Mucosa of gallbladder (tissue), 1 donor: ENCODE results near the gene KIAA1191. TPM values are rescaled to one million over a fixed set of nuclear protein-coding genes. Genes with fewer than 3 reads are reported as not detected.
"Not testable (repeated sequence)": the region's sequence is repeated elsewhere in the genome, so short reads cannot be mapped to it uniquely, and the experiment has no call there.

Experiments
- DNase-seq: peaks from one replicate; pipeline ENCODE4 v3.0.0-alpha.2; 2020; ENCODE audit warnings: low spot score
- total RNA-seq: library from RNA; stranded (reverse); gene quantifications from one replicate; pipeline ENCODE4 v1.2.1, GENCODE V29; 2021
- donor health status: DM: no; HTN: no; CAD: no.

The KIAA1191 gene, protein sequence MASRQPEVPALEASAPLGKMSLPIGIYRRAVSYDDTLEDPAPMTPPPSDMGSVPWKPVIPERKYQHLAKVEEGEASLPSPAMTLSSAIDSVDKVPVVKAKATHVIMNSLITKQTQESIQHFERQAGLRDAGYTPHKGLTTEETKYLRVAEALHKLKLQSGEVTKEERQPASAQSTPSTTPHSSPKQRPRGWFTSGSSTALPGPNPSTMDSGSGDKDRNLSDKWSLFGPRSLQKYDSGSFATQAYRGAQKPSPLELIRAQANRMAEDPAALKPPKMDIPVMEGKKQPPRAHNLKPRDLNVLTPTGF
- 113 TPM for total RNA-seq

GRCh38 chr5:176361437-176362232, at the start of gene KIAA1191:
Gene KIAA1191 (minus strand): TSS chr5:176361764. CDS start chr5:176359508, 2,256 bp downstream.
- peak; percentile 97 for DNase-seq

GRCh38 chr5:176410486-176411180, 49.1 kb upstream of the KIAA1191 start:
- DNase-seq, result no peak

DNA sequence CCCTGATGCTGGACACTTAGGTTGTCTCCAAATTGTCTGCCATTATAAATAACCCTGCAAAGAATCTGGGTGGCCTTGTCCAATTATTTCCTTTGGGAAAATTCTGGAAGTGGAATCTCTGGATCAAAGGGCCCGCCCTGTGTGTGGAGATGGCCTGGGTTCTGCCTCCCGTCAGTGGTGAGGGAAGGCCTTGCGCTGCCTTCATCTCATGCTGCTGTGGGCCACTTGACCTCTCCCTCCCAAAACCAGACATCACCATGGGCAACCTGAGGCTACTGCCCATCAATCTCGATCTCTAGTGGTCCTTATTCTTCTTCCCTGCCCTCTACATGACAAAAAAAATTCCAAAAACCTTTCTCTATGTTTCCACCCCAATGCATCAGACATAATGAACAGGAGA, 48.2 kb upstream of the KIAA1191 start:
- no peak for DNase-seq

DNA sequence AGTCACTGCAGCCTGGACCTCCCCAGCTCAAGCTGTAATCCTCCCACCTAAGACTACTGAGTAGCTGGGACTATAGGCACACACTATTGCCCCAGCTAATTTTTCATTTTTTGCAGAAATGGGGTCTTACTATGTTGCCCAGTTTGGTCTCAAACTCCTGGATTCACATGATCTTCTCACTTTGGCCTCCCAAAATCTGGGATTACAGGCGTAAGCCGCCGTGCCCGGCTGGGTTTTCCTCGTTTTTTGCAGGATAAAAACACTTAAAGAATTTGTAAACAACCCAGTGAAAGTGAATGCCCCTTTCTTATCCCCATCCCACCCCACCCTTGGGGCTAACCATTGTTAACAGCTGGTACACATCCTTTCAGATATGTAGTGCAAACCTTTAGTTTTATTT, 47.0 kb upstream of the KIAA1191 start:
- DNase-seq, result no peak

- DNase-seq, result not testable (repeated sequence)
Observed at GRCh38 chr5:176408252-176408573, 46.6 kb upstream of the KIAA1191 start.

- no peak for DNase-seq
Observed at GRCh38 chr5:176407456-176408251, 46.1 kb upstream of the KIAA1191 start.

DNA sequence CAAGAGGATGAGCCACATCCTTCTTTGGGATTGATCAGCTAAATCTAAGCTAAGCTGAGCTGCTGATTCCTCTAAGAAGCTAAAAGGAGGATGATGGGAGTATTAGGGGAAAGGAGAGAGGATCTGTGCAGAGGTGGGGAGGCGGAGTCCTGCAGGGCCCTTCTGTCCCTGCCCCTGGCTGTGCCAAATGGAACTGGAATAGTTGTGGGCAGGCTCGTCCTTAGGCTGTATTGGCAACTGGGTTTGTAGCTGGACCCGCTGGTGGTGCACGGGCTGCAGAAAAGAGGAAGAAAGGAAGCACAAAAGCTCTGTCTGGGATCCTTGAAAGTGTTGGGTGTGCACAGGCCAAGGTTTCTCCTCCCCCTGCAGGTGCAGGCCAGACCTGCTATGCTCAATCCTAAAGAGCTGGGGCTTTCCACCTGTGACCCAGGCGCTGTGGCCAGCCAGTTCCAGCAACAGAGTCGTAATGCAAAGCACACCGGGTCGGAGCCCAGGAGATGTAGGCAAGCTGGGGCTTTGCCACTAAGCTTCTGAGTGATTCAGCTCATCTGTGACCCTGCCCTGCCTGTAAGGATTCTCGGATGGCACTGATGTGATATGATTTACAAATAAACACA, 45.0 kb upstream of the KIAA1191 start:
- no peak for DNase-seq

DNA sequence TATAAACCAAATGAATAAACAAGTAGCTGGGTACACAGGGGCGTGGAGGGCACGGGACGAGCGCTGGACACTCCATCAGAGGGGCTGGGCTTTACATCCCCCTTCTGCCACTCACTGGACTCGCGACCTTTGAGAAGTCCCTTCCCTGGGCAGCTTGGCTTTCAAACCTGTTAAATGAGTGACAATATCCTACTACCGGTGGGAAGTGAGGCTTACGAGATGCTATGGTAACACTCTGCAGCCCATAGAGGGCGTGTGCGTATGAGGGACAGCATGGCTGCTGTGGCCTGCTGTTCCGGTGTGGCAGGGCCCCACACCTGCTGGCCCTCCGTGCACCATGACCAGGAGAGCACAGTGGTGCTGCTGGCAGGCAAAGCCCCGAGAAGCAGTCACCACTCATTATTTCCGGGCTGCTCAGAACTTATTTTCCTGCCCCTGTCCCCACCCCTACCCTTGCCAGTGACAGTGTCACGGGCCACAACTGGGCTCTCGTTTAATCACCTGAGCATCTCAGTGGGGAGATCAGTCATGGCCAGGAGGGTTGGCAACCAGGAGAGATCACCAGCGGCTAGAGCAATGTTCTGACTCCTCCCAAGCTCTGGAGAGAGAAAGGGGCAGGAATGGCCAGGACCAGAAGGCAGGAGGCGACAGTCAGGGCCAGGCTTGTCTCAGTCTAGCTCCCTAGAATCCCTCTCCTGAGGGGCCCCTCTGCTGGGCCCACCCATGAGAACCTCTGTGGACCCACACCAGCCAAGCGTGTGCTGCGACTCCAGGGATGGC, 44.3 kb upstream of the KIAA1191 start:
- DNase-seq, result no peak

- DNase-seq, result no peak
Observed at GRCh38 chr5:176401281-176402205, 40.0 kb upstream of the KIAA1191 start.

DNA sequence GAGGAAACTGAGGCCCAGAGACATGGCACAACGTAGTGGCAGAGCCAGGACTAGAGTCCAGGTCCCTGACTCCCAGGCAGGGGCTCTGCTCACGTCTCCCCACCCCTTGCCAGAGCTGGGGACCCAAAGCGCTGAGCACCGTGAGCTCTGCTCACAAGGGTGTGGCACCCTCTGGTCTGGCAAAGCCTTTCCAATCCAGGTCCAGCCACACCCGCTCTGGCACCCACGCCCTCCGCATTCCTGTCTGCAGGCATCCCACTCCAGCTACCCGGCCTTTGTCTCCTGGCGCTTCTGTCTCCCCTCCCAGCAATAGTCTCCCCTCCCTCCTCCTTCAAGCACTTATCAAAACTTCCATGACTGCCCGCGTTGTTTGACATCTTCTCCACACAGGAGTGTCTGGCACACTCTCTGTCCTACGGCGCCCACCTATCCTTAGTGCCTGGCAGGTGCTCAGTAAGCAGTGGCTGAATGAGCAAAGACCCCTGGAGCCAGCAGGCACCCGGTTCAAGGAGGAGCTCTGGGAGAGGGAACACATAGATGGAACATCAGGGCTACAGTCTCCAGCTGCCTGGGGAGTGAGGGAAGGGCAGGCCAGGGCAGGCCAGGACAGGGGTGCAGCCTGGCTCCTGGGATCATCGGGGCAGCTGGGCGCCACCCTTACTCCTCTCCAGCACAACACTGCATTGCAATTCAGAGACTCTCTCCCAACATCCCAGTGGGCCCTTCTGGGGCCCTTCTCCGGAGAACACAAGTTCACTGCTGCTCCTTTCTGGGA, 39.0 kb upstream of the KIAA1191 start:
- DNase-seq, result peak; percentile 56

DNA sequence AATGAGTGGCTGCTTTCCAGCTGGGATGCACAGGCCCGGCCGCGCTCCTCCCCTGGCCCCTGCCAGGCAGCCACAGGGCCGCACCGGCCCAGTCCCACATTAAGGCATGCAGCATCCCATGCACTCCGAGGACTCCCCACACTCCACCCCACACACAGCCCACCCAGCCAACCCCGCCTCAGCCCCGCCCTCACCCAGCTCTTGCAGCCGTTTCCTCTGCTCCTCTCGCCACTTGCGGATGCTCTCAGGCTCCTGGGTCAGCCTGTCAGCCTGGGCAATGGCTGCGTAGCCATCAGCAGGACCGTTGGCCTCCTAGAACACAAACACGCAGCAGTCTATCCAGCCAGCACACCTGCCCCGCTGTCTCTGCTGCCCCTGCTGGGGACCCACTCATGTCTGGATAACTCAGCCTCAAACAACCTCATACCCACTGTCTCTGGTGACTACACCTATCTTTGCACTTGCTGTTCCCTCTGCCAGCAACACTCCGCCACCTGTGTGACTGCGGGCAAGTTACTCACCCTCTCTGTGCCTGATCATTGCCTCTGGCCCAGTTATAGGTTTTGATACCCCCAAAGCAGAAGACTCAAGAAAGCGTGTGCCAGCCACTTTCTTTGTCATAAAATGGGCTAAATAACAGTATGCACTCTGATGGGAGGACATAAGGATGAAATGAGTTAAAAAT, 36.3 kb upstream of the KIAA1191 start:
- no peak for DNase-seq

GRCh38 chr5:176396330-176396729, 34.8 kb upstream of the KIAA1191 start:
- DNase-seq, result no peak

DNA sequence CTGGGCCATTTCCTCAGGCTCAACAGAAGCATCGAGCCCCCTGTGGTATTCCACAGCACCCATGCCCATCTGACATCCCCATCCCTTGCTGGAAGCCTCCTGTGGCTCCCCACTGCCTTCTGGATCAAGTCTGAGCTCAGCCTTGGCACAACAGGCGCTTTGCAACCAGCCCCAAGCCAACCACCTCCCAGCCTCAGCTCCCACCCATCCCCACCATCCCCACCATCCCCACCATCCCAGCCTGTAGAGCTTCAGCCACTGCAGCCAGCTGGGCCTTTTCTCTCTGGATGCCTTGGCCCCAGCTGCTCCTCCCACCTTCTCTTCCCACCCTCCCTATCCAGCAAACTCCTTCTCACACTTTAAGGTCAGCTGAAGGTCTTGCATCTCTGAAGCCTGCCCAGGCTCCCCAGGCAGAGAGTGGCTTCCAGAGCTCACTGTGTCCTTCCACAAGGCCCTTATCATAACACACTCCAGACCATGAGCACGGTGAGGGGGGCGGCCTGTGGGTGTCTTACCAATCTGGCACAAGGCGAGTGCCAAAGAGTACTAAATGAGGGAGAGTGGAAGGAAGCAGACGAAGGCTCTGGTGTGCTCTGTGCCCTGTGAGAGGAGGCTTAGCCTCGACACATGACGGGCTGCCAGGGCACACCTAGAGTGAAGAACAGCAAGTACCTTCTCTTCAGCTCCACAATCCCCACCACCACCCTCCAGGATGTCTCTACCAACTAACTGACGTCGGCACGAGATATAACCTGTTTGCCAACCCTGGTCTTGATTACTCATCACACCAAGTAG, 33.5 kb upstream of the KIAA1191 start:
- no peak for DNase-seq

DNA sequence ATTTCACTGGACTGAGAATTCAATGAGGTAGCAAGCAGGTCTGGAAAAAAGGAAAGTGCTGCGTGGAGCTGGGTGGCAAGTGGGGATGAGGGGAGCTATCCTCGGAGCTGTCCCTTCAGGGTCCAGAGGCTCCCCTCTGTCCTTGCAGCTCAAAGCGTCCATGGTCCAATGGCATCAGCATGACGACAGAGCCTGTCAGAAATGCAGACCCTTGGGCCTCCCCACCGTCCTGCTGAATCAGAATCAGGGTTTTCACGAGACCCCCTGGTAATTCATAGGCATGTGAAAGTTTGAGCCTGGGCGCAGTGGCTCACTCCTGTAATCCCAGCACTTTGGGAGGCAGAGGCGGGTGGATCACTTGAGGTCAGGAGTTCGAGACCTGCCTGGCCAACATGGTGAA, 32.5 kb upstream of the KIAA1191 start:
- DNase-seq, result no peak

DNA sequence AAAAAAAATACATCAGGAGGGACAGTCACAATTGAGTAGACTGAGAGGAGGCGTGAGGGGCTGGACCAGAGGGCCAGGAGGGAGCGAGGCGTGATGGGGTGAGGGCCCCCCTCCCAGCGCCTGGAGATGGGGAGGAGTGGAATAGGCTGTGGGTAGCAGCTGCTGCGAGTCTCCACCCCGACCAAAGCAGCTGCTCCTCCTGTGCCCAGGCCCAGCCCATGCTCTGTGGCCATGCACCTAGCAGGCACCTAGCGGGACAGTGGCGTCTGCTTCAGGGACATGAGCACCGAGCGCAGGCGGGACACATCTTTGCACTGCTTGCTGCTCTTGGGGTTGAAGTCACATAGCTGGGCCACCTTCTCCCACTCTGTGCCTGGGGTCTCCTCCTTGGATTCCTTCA, 31.0 kb upstream of the KIAA1191 start:
- no peak for DNase-seq

DNA sequence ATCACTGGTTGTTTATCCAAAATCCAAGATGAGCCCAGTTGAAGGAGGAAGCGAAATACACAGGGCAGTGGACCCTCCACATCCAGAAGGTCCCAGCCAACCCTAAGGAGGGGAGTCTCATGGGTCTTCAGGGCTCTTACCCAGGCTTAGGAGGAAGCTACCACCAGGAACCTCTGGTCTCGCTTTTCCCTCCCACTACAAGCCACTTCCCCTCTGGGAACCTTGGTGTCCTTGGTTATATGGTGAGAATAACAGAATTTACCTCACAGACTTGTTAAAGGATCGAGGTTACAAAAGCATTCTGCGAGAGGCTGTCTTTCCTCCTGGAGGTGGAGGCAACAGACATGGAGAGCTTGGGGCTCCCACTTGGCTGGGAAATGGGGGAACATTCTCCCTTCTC, 30.4 kb upstream of the KIAA1191 start:
- DNase-seq, result no peak

- no peak for DNase-seq
Observed at GRCh38 chr5:176391479-176391878, 29.9 kb upstream of the KIAA1191 start.
